ENCODE data around the gene HMOX1.

HMOX1 gene

GRCh38 chr22:35430897-35431322 lies 50.0 kb downstream of the HMOX1 start:
- H3K4me3 ChIP-seq (ENCODE audit: low read length) = no peak overlapping the region
- peaks cover 69% of the 10 kb centered on the region for H3K36me3 ChIP-seq (ENCODE audit: control insufficient read depth, low read length)
- peaks cover 16% of the 10 kb centered on the region for H3F3A ChIP-seq (ENCODE audit: control insufficient read depth, insufficient read depth)
- peaks cover 6% of the 10 kb centered on the region; the same call in 1 of the 2 replicates for H4K20me1 ChIP-seq (ENCODE audit: control insufficient read depth, insufficient read depth, low read depth, low read length)
- H3K9me3 ChIP-seq (ENCODE audit: control insufficient read depth, insufficient read depth, low read length) = no peaks in the 10 kb centered on the region
- H3K4me1 ChIP-seq (ENCODE audit: control insufficient read depth, low read length) = no peaks in the 10 kb centered on the region
- H3K9me2 ChIP-seq (replicated peaks; ENCODE audit: control insufficient read depth, low read length) = no peaks in the 10 kb centered on the region
- peaks cover 4% of the 10 kb centered on the region; the same call in 1 of the 2 replicates for H3K79me2 ChIP-seq (ENCODE audit: control insufficient read depth, low read length)
- no peak overlapping the region for H3K4me2 ChIP-seq (ENCODE audit: low read length)
- no peak overlapping the region for H3K27ac ChIP-seq (ENCODE audit: low read depth, low read length)
- H3K27me3 ChIP-seq (ENCODE audit: control insufficient read depth, low read length) = no peaks in the 10 kb centered on the region
- TF ChIP-seq EZH2phosphoT487 (IDR thresholded peaks at IDR 0.05; ENCODE audit: borderline replicate concordance, low read length) = no peak
- TF ChIP-seq CTCF (IDR thresholded peaks at IDR 0.05; ENCODE audit: low read depth, low read length, poor library complexity, severe bottlenecking) = peak; percentile 88

- Histone ChIP-seq H3K27me3 (ENCODE audit: control insufficient read depth, low read length) (no peaks in the 10 kb centered on the region), H3K4me1 (ENCODE audit: control insufficient read depth, low read length) (peaks cover 3% of the 10 kb centered on the region), H3K9me2 (replicated peaks; ENCODE audit: control insufficient read depth, low read length) (no peaks in the 10 kb centered on the region), H3K36me3 (ENCODE audit: control insufficient read depth, low read length) (peaks cover 62% of the 10 kb centered on the region), H3K79me2 (ENCODE audit: control insufficient read depth, low read length) (peaks cover 4% of the 10 kb centered on the region; the same call in 1 of the 2 replicates), H3K4me3 (ENCODE audit: low read length) (no peak overlapping the region), H3K4me2 (ENCODE audit: low read length) (no peak overlapping the region), H4K20me1 (ENCODE audit: control insufficient read depth, insufficient read depth, low read depth, low read length) (peaks cover 6% of the 10 kb centered on the region; the same call in 1 of the 2 replicates), H3F3A (ENCODE audit: control insufficient read depth, insufficient read depth) (peaks cover 16% of the 10 kb centered on the region), H3K9me3 (ENCODE audit: control insufficient read depth, insufficient read depth, low read length) (no peaks in the 10 kb centered on the region), H3K27ac (ENCODE audit: low read depth, low read length) (no peak overlapping the region)
- no peak for TF ChIP-seq EZH2phosphoT487 (IDR thresholded peaks at IDR 0.05; ENCODE audit: borderline replicate concordance, low read length)
- no peak for TF ChIP-seq CTCF (IDR thresholded peaks at IDR 0.05; ENCODE audit: low read depth, low read length, poor library complexity, severe bottlenecking)
Measured at GRCh38 chr22:35431483-35432227, 50.8 kb downstream of the HMOX1 start.

- H3K27me3 ChIP-seq (ENCODE audit: control insufficient read depth, low read length) = no peaks in the 10 kb centered on the region
- peaks cover 62% of the 10 kb centered on the region for H3K36me3 ChIP-seq (ENCODE audit: control insufficient read depth, low read length)
- H3K4me2 ChIP-seq (ENCODE audit: low read length) = no peak overlapping the region
- H4K20me1 ChIP-seq (ENCODE audit: control insufficient read depth, insufficient read depth, low read depth, low read length) = peaks cover 6% of the 10 kb centered on the region; the same call in 1 of the 2 replicates
- no peaks in the 10 kb centered on the region; the same call in 1 of the 2 replicates for H3K9me2 ChIP-seq (replicated peaks; ENCODE audit: control insufficient read depth, low read length)
- peaks cover 14% of the 10 kb centered on the region for H3F3A ChIP-seq (ENCODE audit: control insufficient read depth, insufficient read depth)
- H3K4me3 ChIP-seq (ENCODE audit: low read length) = no peak overlapping the region
- no peaks in the 10 kb centered on the region for H3K9me3 ChIP-seq (ENCODE audit: control insufficient read depth, insufficient read depth, low read length)
- peaks cover 4% of the 10 kb centered on the region; the same call in 1 of the 2 replicates for H3K79me2 ChIP-seq (ENCODE audit: control insufficient read depth, low read length)
- no peak for TF ChIP-seq EZH2phosphoT487 (IDR thresholded peaks at IDR 0.05; ENCODE audit: borderline replicate concordance, low read length)
- TF ChIP-seq CTCF (IDR thresholded peaks at IDR 0.05; ENCODE audit: low read depth, low read length, poor library complexity, severe bottlenecking) = no peak
- no peak overlapping the region for H3K27ac ChIP-seq (ENCODE audit: low read depth, low read length)
- peaks cover 9% of the 10 kb centered on the region for H3K4me1 ChIP-seq (ENCODE audit: control insufficient read depth, low read length)
Measured at GRCh38 chr22:35432228-35432905, 51.5 kb downstream of the HMOX1 start.

Data from DOHH2 (cell line).